ENCODE measurements around the gene DRAP1.
"Not testable (repeated sequence)": the region's sequence is repeated elsewhere in the genome, so short reads cannot be mapped to it uniquely, and the experiment has no call there.

Gene DRAP1

GRCh38 chr11:65934014-65934413, 14.8 kb downstream of the DRAP1 start:
- no peak for DNase-seq

- no peak for DNase-seq
These were observed 18.5 kb downstream of the DRAP1 start for GRCh38 chr11:65937766-65938165.

GRCh38 chr11:65941720-65942310, 22.6 kb downstream of the DRAP1 start:
- no peak for DNase-seq

- no peak for DNase-seq
These were observed 23.3 kb downstream of the DRAP1 start for GRCh38 chr11:65942531-65942930.

GRCh38 chr11:65944191-65944590, 25.0 kb downstream of the DRAP1 start:
- no peak for DNase-seq

GRCh38 chr11:65944767-65945166, 25.5 kb downstream of the DRAP1 start:
- DNase-seq, result no peak

- DNase-seq, result no peak
These were observed 26.2 kb downstream of the DRAP1 start, which contains the start of gene TSGA10IP for GRCh38 chr11:65945430-65945911. TSGA10IP (plus strand) TSS chr11:65945480; CDS start chr11:65945676, 196 bp downstream.

- DNase-seq, result no peak
These were observed 26.8 kb downstream of the DRAP1 start for GRCh38 chr11:65945941-65946558.

GRCh38 chr11:65946655-65947054, 27.4 kb downstream of the DRAP1 start:
- no peak for DNase-seq

- DNase-seq, result no peak
These were observed 27.9 kb downstream of the DRAP1 start for GRCh38 chr11:65947133-65947532.

- DNase-seq, result no peak
These were observed 28.4 kb downstream of the DRAP1 start for GRCh38 chr11:65947603-65948125.

GRCh38 chr11:65950711-65951110, 31.5 kb downstream of the DRAP1 start:
- not testable (repeated sequence) for DNase-seq

- not testable (repeated sequence) for DNase-seq
These were observed 32.4 kb downstream of the DRAP1 start for GRCh38 chr11:65951641-65952040.

- no peak for DNase-seq
These were observed 32.9 kb downstream of the DRAP1 start for GRCh38 chr11:65952052-65952521.

GRCh38 chr11:65953471-65953870, 34.2 kb downstream of the DRAP1 start:
- DNase-seq, result no peak

GRCh38 chr11:65954771-65955170, 35.5 kb downstream of the DRAP1 start:
- DNase-seq, result no peak

- DNase-seq, result no peak
These were observed 39.1 kb downstream of the DRAP1 start for GRCh38 chr11:65958291-65958690.

GRCh38 chr11:65958774-65959420, 39.7 kb downstream of the DRAP1 start:
- DNase-seq, result no peak

GRCh38 chr11:65960824-65961266, 41.6 kb downstream of the DRAP1 start:
- no peak for DNase-seq

- DNase-seq, result peak; percentile 88 to 96 (median 93)
These were observed 42.3 kb downstream of the DRAP1 start, which contains the start of gene SART1 for GRCh38 chr11:65961267-65962140. SART1 (plus strand) TSS chr11:65961734; CDS start chr11:65961781, 47 bp downstream.

- DNase-seq, result no peak
These were observed 42.9 kb downstream of the DRAP1 start for GRCh38 chr11:65962141-65962564.

GRCh38 chr11:65964906-65965305, 45.7 kb downstream of the DRAP1 start:
- DNase-seq, result no peak

All from stimulated activated naive CD4-positive, alpha-beta T cell (primary cell).